GM18502 (cell line): ENCODE measurements around the gene PSORS1C1.
"Not testable (repeated sequence)": the region's sequence is repeated elsewhere in the genome, so short reads cannot be mapped to it uniquely, and the experiment has no call there.

Experiments
- ATAC-seq: cut with Tn5 transposase; IDR thresholded peaks from one replicate; pipeline ENCODE4 v1.9.1; 2021; ENCODE audit warnings: mild to moderate bottlenecking; ENCODE audit not compliant: unreplicated experiment, poor library complexity

The PSORS1C1 gene

GRCh38 chr6:31114541-31114878, at the start of gene PSORS1C1:
TSS of gene PSORS1C1 (plus strand) at chr6:31114800. CDS start at chr6:31129633, 14,833 bp downstream.
- no peak for ATAC-seq

DNA sequence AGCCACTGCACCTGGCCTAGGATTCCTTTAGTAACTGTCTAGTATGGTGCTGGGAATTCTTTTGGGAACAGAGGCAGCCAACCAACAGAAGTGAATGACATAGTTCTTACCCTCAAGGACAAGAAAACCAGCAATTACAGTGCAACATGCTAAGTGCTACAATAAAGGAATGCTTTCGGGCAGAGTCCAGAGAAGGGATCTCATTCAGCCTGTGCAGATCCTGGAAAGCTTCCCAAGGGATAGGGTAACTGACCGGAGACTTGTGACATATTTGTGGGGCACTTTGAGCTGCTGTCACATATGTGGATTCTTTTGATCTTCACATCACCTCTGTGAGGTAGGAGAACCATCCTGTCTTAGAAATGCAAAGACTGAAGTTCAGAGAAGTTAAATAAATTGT, 49.0 kb upstream of the PSORS1C1 start:
- no peak for ATAC-seq

- ATAC-seq = not testable (repeated sequence)
Measured at GRCh38 chr6:31067028-31067427, 47.6 kb upstream of the PSORS1C1 start.

DNA sequence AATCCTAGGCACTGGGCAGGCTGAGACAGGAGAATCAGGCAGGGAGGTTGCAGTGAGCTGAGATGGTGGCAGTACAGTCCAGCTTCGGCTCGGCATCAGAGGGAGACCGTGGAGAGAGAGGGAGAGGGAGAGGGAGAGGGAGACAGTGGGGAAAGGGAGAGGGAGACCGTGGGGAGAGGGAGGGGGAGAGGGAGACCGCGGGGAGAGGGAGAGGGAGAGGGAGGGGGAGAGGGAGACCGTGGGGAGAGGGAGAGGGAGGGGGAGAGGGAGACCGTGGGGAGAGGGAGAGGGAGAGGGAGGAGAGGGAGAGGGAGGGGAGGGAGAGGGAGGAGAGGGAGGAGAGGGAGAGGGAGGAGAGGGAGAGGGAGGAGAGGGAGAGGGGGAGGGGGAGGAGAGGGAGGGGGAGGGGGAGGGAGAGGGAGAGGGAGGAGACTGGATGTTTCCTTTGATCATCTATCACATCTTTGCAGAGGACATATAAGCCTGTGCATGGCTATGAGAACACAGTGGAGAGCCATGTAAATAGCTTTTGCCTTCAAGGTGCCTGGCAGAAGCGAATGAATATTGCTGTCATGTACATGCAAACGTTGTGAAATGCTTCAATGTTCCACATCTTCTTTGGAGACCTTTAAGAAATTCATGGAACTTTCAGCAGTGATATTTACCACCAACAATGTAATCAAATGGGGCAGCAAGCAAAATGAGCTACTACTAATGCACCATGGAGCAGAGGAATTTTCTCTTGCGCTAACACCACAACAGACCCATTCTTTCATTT, 46.5 kb upstream of the PSORS1C1 start:
- not testable (repeated sequence) for ATAC-seq

GRCh38 chr6:31068669-31069340, 45.8 kb upstream of the PSORS1C1 start:
- no peak for ATAC-seq

- no peak for ATAC-seq
Measured at GRCh38 chr6:31070711-31071197, 43.8 kb upstream of the PSORS1C1 start.

DNA sequence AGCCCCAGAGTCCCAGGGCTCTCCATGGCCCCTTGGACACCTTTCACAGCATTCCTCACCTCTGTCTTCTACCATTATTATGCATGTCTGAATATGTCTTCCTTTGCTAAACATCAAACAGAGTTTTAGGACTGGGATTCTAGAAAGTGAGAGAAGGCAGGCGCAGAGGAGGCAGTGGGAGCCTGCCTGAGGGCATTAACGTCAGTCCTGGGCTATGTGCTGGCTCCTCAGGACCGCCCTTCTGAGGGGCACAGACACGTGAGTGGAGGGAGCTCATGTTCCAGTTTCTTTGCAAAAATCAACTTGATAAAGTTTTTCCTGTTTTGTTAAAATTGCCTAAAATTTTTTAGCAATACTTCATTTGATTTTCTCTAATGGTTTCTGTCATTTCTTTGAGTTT, 40.2 kb upstream of the PSORS1C1 start:
- no peak for ATAC-seq

- no peak for ATAC-seq
Measured at GRCh38 chr6:31075528-31075927, 39.1 kb upstream of the PSORS1C1 start.

DNA sequence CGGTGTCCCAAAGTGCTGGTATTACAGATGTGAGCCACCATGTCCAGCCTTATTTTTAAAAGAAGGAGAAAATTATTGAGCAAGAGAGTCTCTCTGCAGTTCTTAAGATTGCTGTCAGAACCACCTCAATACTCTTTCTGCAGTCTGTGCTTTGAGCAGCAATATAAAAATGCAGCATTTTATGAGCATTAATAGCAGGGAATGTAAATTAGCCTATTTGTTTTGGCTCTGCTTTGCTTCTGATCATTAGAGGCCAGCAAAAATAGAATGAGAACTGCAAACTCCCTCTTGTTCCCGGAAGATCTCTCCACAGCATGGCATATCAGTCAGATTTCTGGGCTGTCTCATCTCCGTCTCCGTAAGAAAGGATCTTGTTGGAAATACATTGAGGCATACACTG, 38.0 kb upstream of the PSORS1C1 start:
- no peak for ATAC-seq

DNA sequence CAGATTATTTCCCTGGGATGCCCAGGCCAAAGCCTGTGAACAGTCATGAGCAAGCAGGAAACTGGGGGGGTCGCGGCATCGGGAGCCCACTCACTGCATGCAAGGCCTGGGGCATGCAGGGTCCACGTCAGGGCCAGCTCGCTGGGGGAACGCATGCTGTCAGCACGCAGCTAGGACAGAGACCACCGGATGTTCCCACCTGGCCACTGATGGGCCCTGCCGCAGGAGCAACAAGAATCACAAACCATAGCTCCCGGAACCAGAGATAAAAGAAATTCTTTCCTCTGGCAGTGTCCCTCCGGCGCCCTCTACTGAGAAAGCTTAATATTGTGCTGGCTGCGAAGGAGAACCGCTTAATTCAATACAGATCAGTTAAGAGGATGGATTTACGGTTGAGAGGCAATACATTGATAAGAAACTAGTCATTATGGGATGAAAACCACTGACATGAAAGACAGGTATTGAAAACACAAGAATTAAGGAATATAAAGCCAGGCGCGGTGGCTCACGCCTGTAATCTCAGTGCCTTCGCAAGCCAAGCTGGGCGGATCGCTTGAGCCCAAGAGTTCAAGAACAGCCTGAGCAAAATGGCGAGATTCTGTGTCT, 34.8 kb upstream of the PSORS1C1 start:
- ATAC-seq = no peak

GRCh38 chr6:31081872-31082271, 32.7 kb upstream of the PSORS1C1 start:
- ATAC-seq = no peak

DNA sequence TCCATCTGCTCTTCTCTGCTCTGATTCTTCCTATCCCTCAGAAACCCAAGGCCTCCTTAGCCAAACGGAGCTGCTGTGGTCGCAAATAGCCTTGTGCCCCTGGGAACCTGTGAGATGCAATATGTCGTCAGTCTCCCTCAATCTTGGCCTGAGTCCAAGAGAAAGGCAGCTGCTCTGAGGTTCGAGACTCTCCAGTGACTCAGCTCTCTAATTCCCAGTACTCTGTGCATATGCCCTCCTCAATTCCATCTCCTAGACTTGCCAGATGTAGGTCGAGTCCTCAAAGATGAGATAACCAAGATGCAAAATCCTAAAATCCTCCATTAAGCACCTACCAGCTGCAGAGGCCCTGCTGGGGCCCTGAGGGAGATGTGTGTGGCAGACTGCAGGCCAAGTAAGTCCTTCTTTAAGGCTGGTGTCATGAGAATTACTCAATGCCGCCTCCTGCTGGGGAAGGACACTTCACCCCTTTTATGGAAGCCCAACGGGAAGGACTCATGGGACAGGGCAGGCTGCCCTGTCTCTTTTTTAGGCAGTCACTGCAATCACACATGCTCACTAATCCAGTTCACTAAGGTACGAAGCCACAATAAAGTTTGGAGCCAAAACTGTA, 30.8 kb upstream of the PSORS1C1 start:
- no peak for ATAC-seq

DNA sequence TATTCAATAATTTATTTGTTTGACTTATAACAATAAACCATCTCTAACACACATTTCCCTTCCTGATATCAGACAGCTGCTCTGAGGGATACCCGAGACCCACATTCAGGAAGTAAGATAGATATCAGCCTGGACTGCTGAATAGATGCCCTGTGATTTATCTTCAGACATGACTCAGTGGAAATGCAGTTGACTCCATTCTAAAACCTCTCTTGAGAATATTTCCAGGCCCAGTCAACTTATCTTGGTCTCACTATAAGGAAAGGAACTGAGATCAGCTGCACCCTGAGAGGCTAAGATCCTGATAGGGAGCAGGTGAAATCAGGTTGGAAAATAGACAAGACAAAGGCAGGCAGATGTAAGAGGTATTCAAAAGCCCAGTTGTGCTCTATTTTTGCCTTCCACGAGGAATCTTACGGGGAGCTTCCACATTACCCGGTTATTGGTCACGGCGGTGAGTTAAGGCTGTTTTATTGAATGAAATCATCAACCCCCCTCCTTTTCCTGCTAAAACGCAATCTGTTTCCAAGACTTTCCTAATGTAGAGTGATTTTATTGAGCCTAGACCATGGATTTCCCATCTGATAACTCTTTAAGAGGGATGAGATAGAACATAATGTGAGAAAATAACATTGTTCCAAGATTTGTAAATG, 27.7 kb upstream of the PSORS1C1 start:
- no peak for ATAC-seq

GRCh38 chr6:31087494-31088089, 27.0 kb upstream of the PSORS1C1 start:
- no peak for ATAC-seq

DNA sequence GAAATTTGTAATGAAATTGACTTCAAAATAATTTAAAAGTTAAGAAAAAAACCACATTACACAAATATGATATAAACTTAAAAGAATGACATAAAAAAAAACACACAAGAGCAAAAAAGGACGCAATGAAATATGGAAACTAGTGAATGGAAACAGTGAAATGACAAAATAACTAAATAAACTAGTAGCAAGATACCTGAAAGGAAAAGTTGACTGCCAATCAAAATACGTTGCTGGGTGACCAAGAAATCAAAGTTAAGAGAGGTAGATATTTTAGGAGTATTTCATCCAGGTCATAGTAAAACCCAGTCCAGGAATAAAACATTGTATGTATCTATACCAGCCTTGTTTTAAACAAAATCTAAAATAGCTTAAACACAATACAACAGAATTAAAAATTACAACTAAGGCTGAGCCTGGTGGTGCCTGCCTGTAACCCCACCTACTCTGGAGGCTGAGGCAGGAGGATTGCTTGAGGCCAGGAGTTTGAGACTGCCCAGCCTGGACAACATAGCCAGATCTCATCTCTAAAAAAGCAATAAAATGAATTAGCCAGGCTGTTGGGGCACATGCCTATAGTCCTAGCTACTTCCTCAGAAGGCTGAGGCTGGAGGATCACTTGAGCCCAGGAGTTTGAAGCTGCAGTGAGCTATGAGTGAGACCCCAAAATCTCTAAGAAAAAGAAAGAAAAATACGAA, 24.2 kb upstream of the PSORS1C1 start:
- no peak for ATAC-seq

DNA sequence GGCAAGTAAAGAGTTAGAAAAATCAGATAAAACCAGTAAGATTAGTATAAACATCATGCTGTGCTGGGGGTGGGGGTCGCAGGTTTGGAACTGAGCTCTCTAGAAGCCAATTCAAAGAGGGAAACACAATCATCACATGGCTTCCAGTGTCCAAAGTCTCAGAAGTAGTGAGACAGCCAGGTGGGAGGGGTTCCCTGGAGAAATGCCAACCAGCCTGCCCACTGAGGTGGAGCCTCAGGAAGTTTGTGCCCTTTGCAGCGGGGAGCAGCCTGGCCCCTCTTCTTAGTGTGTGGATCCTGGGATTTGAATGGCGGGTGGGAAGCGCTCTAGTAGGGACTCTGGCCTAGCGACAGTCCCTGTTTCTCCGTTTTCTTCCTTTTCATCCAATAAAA, 23.6 kb upstream of the PSORS1C1 start:
- no peak for ATAC-seq

- no peak for ATAC-seq
Measured at GRCh38 chr6:31091680-31092079, 22.9 kb upstream of the PSORS1C1 start.

GRCh38 chr6:31092238-31092637, 22.4 kb upstream of the PSORS1C1 start:
- no peak for ATAC-seq

- ATAC-seq = no peak
Measured at GRCh38 chr6:31092769-31093505, 21.7 kb upstream of the PSORS1C1 start.
